SK-N-SH (cell line): ENCODE measurements around the gene MCF2L2. TPM values are rescaled to one million over a fixed set of nuclear protein-coding genes. Genes with fewer than 3 reads are reported as not detected.

ENCODE experiments used
- CTCF ChIA-PET: fragments of 300-600, 350-600 bp; formaldehyde crosslinking; extraction: SDS; loops from one replicate; lab custom pipeline; 2021; lab: Yijun Ruan, JAX
- POLR2A ChIA-PET: fragments of 350-600 bp; sonication (Branson Sonifier 250); formaldehyde crosslinking; extraction: SDS; loops from one replicate; lab custom pipeline; 2020; ENCODE audit warnings: antibody characterized with exemption, inconsistent platforms; lab: Yijun Ruan, JAX
- DNase-seq: peaks from one replicate; pipeline ENCODE4 v3.0.0; 2012
- H2AFZ ChIP-seq: fragments of 200-600 bp; sonication (generic); 2 replicates; pipeline ENCODE4 v1.8.1; 2016; ENCODE audit warnings: antibody characterized with exemption, mild to moderate bottlenecking, low read depth
- H3F3A ChIP-seq: fragments of 200-600 bp; sonication (generic); replicated peaks from 2 replicates; pipeline ENCODE3; 2016; ENCODE audit warnings: antibody characterized with exemption, mild to moderate bottlenecking; ENCODE audit not compliant: insufficient read depth
- H3K27ac ChIP-seq, 2 experiments: fragments of 200-500 bp in 1 of 2; fragments of 200-600 bp in 1 of 2; sonication (Bioruptor generic) in 1 of 2; sonication (generic), shearing (Covaris generic) in 1 of 2; 2 replicates each; pipeline versions ENCODE4 v1.5.1 to v1.6.1; 2014 to 2016; ENCODE audit warnings: low read depth in 2 of 2, inconsistent platforms in 1 of 2, low read length in 1 of 2, mild to moderate bottlenecking in 1 of 2, mixed read lengths in 1 of 2
- H3K27me3 ChIP-seq: fragments of 200-600 bp; sonication (generic), shearing (Covaris generic); 2 replicates; pipeline ENCODE4 v1.6.1; 2016; ENCODE audit warnings: mixed run types; ENCODE audit not compliant: insufficient read depth
- H3K36me3 ChIP-seq, 2 experiments: fragments of 200-500 bp in 1 of 2; fragments of 200-600 bp in 1 of 2; sonication (Bioruptor generic) in 1 of 2; sonication (generic) in 1 of 2; replicated peaks in 1 of 2; 2 replicates each; pipeline versions ENCODE3 to v1.5.1; 2014 to 2016; ENCODE audit warnings: low read length in 1 of 2, mild to moderate bottlenecking in 1 of 2; ENCODE audit not compliant: insufficient read depth in 2 of 2, control insufficient read depth in 1 of 2
- H3K4me1 ChIP-seq, 2 experiments: fragments of 200-500 bp in 1 of 2; fragments of 200-600 bp in 1 of 2; sonication (Bioruptor generic) in 1 of 2; sonication (generic), shearing (Covaris generic) in 1 of 2; 2 replicates each; pipeline versions ENCODE4 v1.5.1 to v1.6.1; 2014 to 2016; ENCODE audit warnings: low read depth in 1 of 2, low read length in 1 of 2, mixed run types in 1 of 2; ENCODE audit not compliant: insufficient read depth in 2 of 2, control insufficient read depth in 1 of 2
- H3K4me2 ChIP-seq: fragments of 200-600 bp; sonication (generic), shearing (Covaris generic); 2 replicates; pipeline ENCODE4 v1.6.1; 2017; ENCODE audit warnings: mixed run types
- H3K4me3 ChIP-seq, 2 experiments: fragments of 200-500 bp in 1 of 2; fragments of 200-600 bp in 1 of 2; sonication (Bioruptor generic) in 1 of 2; sonication (generic), shearing (Covaris generic) in 1 of 2; 2 replicates each; pipeline versions ENCODE4 v1.5.1 to v1.8.1; 2014 to 2016; ENCODE audit warnings: low read depth in 2 of 2, inconsistent platforms in 1 of 2, low read length in 1 of 2, mild to moderate bottlenecking in 1 of 2, mixed read lengths in 1 of 2, moderate library complexity in 1 of 2
- H3K79me2 ChIP-seq: fragments of 200-600 bp; sonication (generic); 2 replicates; pipeline ENCODE4 v1.8.1; 2017; ENCODE audit warnings: mild to moderate bottlenecking; ENCODE audit not compliant: insufficient read depth
- H3K9ac ChIP-seq: fragments of 200-600 bp; sonication (generic); 2 replicates; pipeline ENCODE4 v1.6.1; 2017; ENCODE audit warnings: mixed run types
- H3K9me2 ChIP-seq: fragments of 200-600 bp; sonication (generic); 2 replicates; pipeline ENCODE4 v1.6.1; 2017; ENCODE audit warnings: mixed run types
- H3K9me3 ChIP-seq: fragments of 200-600 bp; sonication (generic); 2 replicates; pipeline ENCODE4 v1.6.1; 2017; ENCODE audit warnings: mixed run types, mild to moderate bottlenecking, moderate library complexity
- H4K20me1 ChIP-seq: fragments of 200-600 bp; sonication (generic); 2 replicates; pipeline ENCODE4 v1.6.1; 2017; ENCODE audit warnings: mild to moderate bottlenecking, mixed run types; ENCODE audit not compliant: insufficient read depth
- CTCF ChIP-seq: fragments of 200-600 bp; sonication (generic); IDR thresholded peaks from 2 replicates; pipeline ENCODE4 v1.6.1; 2017; ENCODE audit warnings: antibody characterized with exemption, mild to moderate bottlenecking, moderate library complexity
- ELF1 ChIP-seq: IDR thresholded peaks from 2 replicates; pipeline ENCODE4 v1.4.0; 2012
- EZH2phosphoT487 ChIP-seq: fragments of 200-600 bp; sonication (generic); IDR thresholded peaks from 2 replicates; pipeline ENCODE4 v1.6.1; 2017; ENCODE audit warnings: low read depth, mixed run types, mild to moderate bottlenecking, antibody characterized with exemption, moderate library complexity, borderline replicate concordance
- FOXM1 ChIP-seq: IDR thresholded peaks from 2 replicates; pipeline ENCODE4 v1.4.0; 2012; ENCODE audit warnings: low read depth, mild to moderate bottlenecking
- GABPA ChIP-seq: IDR thresholded peaks from 2 replicates; pipeline ENCODE4 v1.4.0; 2012; ENCODE audit warnings: low read depth, mild to moderate bottlenecking
- GATA2 ChIP-seq: sonication (generic); formaldehyde crosslinking; IDR thresholded peaks from 2 replicates; pipeline ENCODE4 v1.5.0; 2020; ENCODE audit warnings: mild to moderate bottlenecking, missing genetic modification reagents
- MAX ChIP-seq: IDR thresholded peaks from 2 replicates; pipeline ENCODE4 v1.4.0; 2012; ENCODE audit warnings: low read depth
- MXI1 ChIP-seq: IDR thresholded peaks from 2 replicates; pipeline ENCODE4 v1.6.1; 2012; ENCODE audit warnings: mild to moderate bottlenecking, low read depth, low read length, improper control_type of control experiment
- NFIC ChIP-seq: IDR thresholded peaks from 2 replicates; pipeline ENCODE4 v1.4.0; 2012; ENCODE audit warnings: borderline replicate concordance
- PBX3 ChIP-seq: IDR thresholded peaks from 2 replicates; pipeline ENCODE4; 2012
- POLR2AphosphoS5 ChIP-seq: IDR thresholded peaks from 2 replicates; pipeline ENCODE4 v1.6.1; 2012; ENCODE audit warnings: low read depth, low read length
- RAD21 ChIP-seq: IDR thresholded peaks from 2 replicates; pipeline ENCODE4 v1.6.1; 2012; ENCODE audit warnings: mild to moderate bottlenecking, low read length
- RXRA ChIP-seq: IDR thresholded peaks from 2 replicates; pipeline ENCODE4 v1.4.0; 2012; ENCODE audit warnings: low read depth, mild to moderate bottlenecking, borderline replicate concordance
- SIN3A ChIP-seq: IDR thresholded peaks from 2 replicates; pipeline ENCODE4 v1.6.1; 2012; ENCODE audit warnings: low read depth, mild to moderate bottlenecking, low read length, moderate library complexity, borderline replicate concordance
- TAF1 ChIP-seq: IDR thresholded peaks from 2 replicates; pipeline ENCODE4 v1.6.1; 2012; ENCODE audit warnings: low read depth, mild to moderate bottlenecking, low read length, moderate library complexity, borderline replicate concordance
- TCF12 ChIP-seq: IDR thresholded peaks from 2 replicates; pipeline ENCODE4 v1.4.0; 2012
- TEAD4 ChIP-seq: IDR thresholded peaks from 2 replicates; pipeline ENCODE4 v1.4.0; 2012; ENCODE audit warnings: mild to moderate bottlenecking, borderline replicate concordance; ENCODE audit not compliant: insufficient read depth
- USF1 ChIP-seq: IDR thresholded peaks from 2 replicates; pipeline ENCODE4 v1.4.0; 2012; ENCODE audit warnings: low read depth, borderline replicate concordance
- WGBS: methylation state at CpG from one replicate; pipeline ENCODE4 v1.1.6; 2017; ENCODE audit warnings: low lambda C conversion rate; 5-methylcytosine and 5-hydroxymethylcytosine counted together
- polyA plus RNA-seq, 3 experiments: library from polyadenylated mRNA; depleted of rRNA; stranded (reverse); fragments of >200 nt; gene quantifications; 2 replicates each; pipeline ENCODE4 v1.2.3, GENCODE V29; 2012

The MCF2L2 gene
- polyA plus RNA-seq, 1 of the 3 experiments (the other 2 are of a cell fraction), result 0.56 TPM

- no peak for TF ChIP-seq SIN3A
- no peak for TF ChIP-seq RAD21
- TF ChIP-seq TEAD4, result no peak
- TF ChIP-seq ELF1, result no peak
- no peak for TF ChIP-seq PBX3
- no peak for TF ChIP-seq MXI1
- TF ChIP-seq USF1, result no peak
- TF ChIP-seq POLR2AphosphoS5, result no peak
- no peak for TF ChIP-seq CTCF
- no peak for TF ChIP-seq NFIC
- no peak for TF ChIP-seq GABPA
- no peak for TF ChIP-seq GATA2 (CRISPR knock-in tag)
- TF ChIP-seq RXRA, result no peak
- TF ChIP-seq FOXM1, result no peak
- TF ChIP-seq TCF12, result no peak
- TF ChIP-seq TAF1, result no peak
- no peak for TF ChIP-seq EZH2phosphoT487
- TF ChIP-seq MAX, result no peak
- 87% methylated on average over 3 of the region's 3 CpGs for WGBS
- no peak overlapping the region for H3K9ac ChIP-seq
- H3K4me2 ChIP-seq, result no peak overlapping the region
- no peaks in the 10 kb centered on the region for H3K9me3 ChIP-seq
- H3K27ac ChIP-seq, result no peak overlapping the region
- H3K79me2 ChIP-seq, result no peaks in the 10 kb centered on the region
- no peaks in the 10 kb centered on the region for H3K27me3 ChIP-seq
- H4K20me1 ChIP-seq, result no peaks in the 10 kb centered on the region
- DNase-seq, result no peak
- no peaks in the 10 kb centered on the region for H3K4me1 ChIP-seq
- no peaks in the 10 kb centered on the region for H3K36me3 ChIP-seq
- POLR2A ChIA-PET, result interaction anchor here (0.7 kb wide), 1 partner anchor 547 kb away, joined by 4 read pairs; no protein-coding TSS in a partner anchor
- peaks cover 6% of the 10 kb centered on the region for H3F3A ChIP-seq
- H2AFZ ChIP-seq, result no peak overlapping the region
- no peaks in the 10 kb centered on the region for H3K9me2 ChIP-seq
- H3K4me3 ChIP-seq, result no peak overlapping the region
- CTCF ChIA-PET, result no interaction called here
These were observed 277.3 kb downstream of the MCF2L2 start for GRCh38 chr3:183151086-183151485.
